HepG2 (cell line): ENCODE data around the gene MED25. TPM values are rescaled to one million over a fixed set of nuclear protein-coding genes. Genes with fewer than 3 reads are reported as not detected.

Source experiments
- ATAC-seq: fragments of 200-7000 bp; cut with Tn5 transposase; 3 replicates; pipeline ENCODE4 v1.9.1; 2020; ENCODE audit warnings: mild to moderate bottlenecking, moderate library complexity
- BruUV-seq: library from RNA; stranded (reverse); fragments of 400-500 nt; replicated peaks from 2 replicates; lab custom pipeline; 2021; lab: Mats Ljungman, UMichigan
- CTCF ChIA-PET: fragments of 300-600 bp; formaldehyde crosslinking; extraction: SDS; loops from one replicate; lab custom pipeline; 2021; ENCODE audit warnings: low total read pairs, inconsistent platforms, low intra/inter-chr PET ratio; lab: Yijun Ruan, JAX
- POLR2A ChIA-PET: fragments of 350-600 bp; sonication (Branson Sonifier 250); formaldehyde crosslinking; loops from one replicate; lab custom pipeline; 2020; ENCODE audit warnings: antibody characterized with exemption, inconsistent platforms; lab: Yijun Ruan, JAX
- DNase-seq: peaks from one replicate; pipeline ENCODE4 v3.0.0-alpha.2; 2015; ENCODE audit warnings: low spot score
- FAIRE-seq: peaks from 3 replicates; lab custom pipeline; 2011; peaks lifted over from hg19 to GRCh38; lab: Jason Lieb, UNC
- H2AFZ ChIP-seq: one replicate; pipeline ENCODE4 v1.6.1; 2011; ENCODE audit warnings: low read length, inconsistent platforms
- H3K27ac ChIP-seq: fragments of 300-600 bp; 3 replicates; pipeline ENCODE4 v1.8.0; 2011; ENCODE audit warnings: mixed run types, mild to moderate bottlenecking, mixed read lengths, low read length, inconsistent platforms; ENCODE audit not compliant: insufficient read depth; ENCODE audit errors: extremely low read length
- H3K27me3 ChIP-seq, 2 experiments: fragments of 200-600 bp in 1 of 2; 2 replicates in 1 of 2; 3 replicates in 1 of 2; pipeline versions ENCODE4 v1.6.0 to v1.8.0; 2011; ENCODE audit warnings: low read length in 2 of 2, mild to moderate bottlenecking in 2 of 2, moderate library complexity in 2 of 2, inconsistent platforms in 1 of 2; ENCODE audit not compliant: insufficient read depth in 2 of 2, control insufficient read depth in 1 of 2
- H3K36me3 ChIP-seq, 2 experiments: fragments of 200-600 bp in 1 of 2; replicated peaks in 1 of 2; 2 replicates in 1 of 2; 3 replicates in 1 of 2; pipeline versions ENCODE4 v1.5.1 to v1.8.0; 2011; ENCODE audit warnings: low read length in 2 of 2, inconsistent platforms in 1 of 2; ENCODE audit not compliant: insufficient read depth in 2 of 2, control insufficient read depth in 1 of 2
- H3K4me1 ChIP-seq: 2 replicates; pipeline ENCODE4 v1.5.1; 2012; ENCODE audit warnings: low read length, inconsistent platforms; ENCODE audit not compliant: insufficient read depth
- H3K4me2 ChIP-seq: 2 replicates; pipeline ENCODE4 v1.6.0; 2011; ENCODE audit warnings: low read depth, low read length, inconsistent platforms
- H3K4me3 ChIP-seq, 3 experiments: fragments of 200-600 bp in 1 of 3; sonication (generic), shearing (Covaris generic) in 1 of 3; replicated peaks in 1 of 3; 2 replicates each; pipeline ENCODE4 v1.5.1; 2011 to 2016; ENCODE audit warnings: low read length in 3 of 3, inconsistent platforms in 2 of 3, low read depth in 2 of 3, mild to moderate bottlenecking in 2 of 3, control low read depth in 1 of 3, mixed read lengths in 1 of 3; ENCODE audit not compliant: insufficient read depth in 1 of 3
- H3K79me2 ChIP-seq: one replicate; pipeline ENCODE4 v1.6.1; 2011; ENCODE audit warnings: low read length, inconsistent platforms; ENCODE audit not compliant: insufficient read depth
- H3K9ac ChIP-seq: 2 replicates; pipeline ENCODE4 v1.6.0; 2011; ENCODE audit warnings: mild to moderate bottlenecking, low read depth, low read length, inconsistent platforms; ENCODE audit not compliant: insufficient read depth
- H3K9me3 ChIP-seq: 2 replicates; pipeline ENCODE4 v1.5.1; 2012; ENCODE audit warnings: mild to moderate bottlenecking, low read length
- H4K20me1 ChIP-seq: 2 replicates; pipeline ENCODE4 v1.6.0; 2011; ENCODE audit warnings: inconsistent platforms, mild to moderate bottlenecking, low read length, moderate library complexity; ENCODE audit not compliant: insufficient read depth
- CSRNP2 ChIP-seq: sonication (generic); formaldehyde crosslinking; conservative IDR thresholded peaks from 2 replicates; pipeline ENCODE4 v1.8.0; 2022; ENCODE audit warnings: low read depth, missing genetic modification reagents
- FOXK2 ChIP-seq: fragments of 450-650 bp; IDR thresholded peaks from 2 replicates; pipeline ENCODE4 v1.6.1; 2016
- HOXA5 ChIP-seq: sonication (generic); formaldehyde crosslinking; IDR thresholded peaks from 2 replicates; pipeline ENCODE4 v1.4.0; 2020; ENCODE audit warnings: missing genetic modification reagents
- KDM3A ChIP-seq: IDR thresholded peaks from 2 replicates; pipeline ENCODE4 v1.6.1; 2018; ENCODE audit warnings: low read depth, missing compliant biosample characterization
- STAT5B ChIP-seq: sonication (generic); formaldehyde crosslinking; IDR thresholded peaks from 2 replicates; pipeline ENCODE4 v1.4.0; 2020; ENCODE audit warnings: missing genetic modification reagents
- ZC3H4 ChIP-seq: sonication (generic); formaldehyde crosslinking; IDR thresholded peaks from 2 replicates; pipeline ENCODE4 v1.4.0; 2020; ENCODE audit warnings: missing genetic modification reagents, borderline replicate concordance
- ZNF329 ChIP-seq: sonication (generic); formaldehyde crosslinking; IDR thresholded peaks from 2 replicates; pipeline ENCODE4 v1.9.0; 2021; ENCODE audit warnings: low read depth, mild to moderate bottlenecking, missing genetic modification reagents
- ZNF556 ChIP-seq: sonication (generic); formaldehyde crosslinking; IDR thresholded peaks from 2 replicates; pipeline ENCODE4 v1.4.0; 2020; ENCODE audit warnings: mild to moderate bottlenecking, missing genetic modification reagents, borderline replicate concordance
- ZNF770 ChIP-seq: sonication (generic); formaldehyde crosslinking; IDR thresholded peaks from 2 replicates; pipeline ENCODE4 v1.5.0; 2020; ENCODE audit warnings: mild to moderate bottlenecking, missing genetic modification reagents
- ZNF850 ChIP-seq: sonication (generic); formaldehyde crosslinking; conservative IDR thresholded peaks from 2 replicates; pipeline ENCODE4 v1.9.0; 2021; ENCODE audit warnings: mild to moderate bottlenecking, missing genetic modification reagents
- ZSCAN21 ChIP-seq: sonication (generic); formaldehyde crosslinking; IDR thresholded peaks from 2 replicates; pipeline ENCODE4 v1.8.0; 2022; ENCODE audit warnings: mild to moderate bottlenecking, missing genetic modification reagents, moderate library complexity, borderline replicate concordance
- ZZZ3 ChIP-seq: sonication (generic); formaldehyde crosslinking; IDR thresholded peaks from 2 replicates; pipeline ENCODE4 v1.4.0; 2020; ENCODE audit warnings: missing genetic modification reagents, mild to moderate bottlenecking, borderline replicate concordance
- WGBS: methylation state at CpG from one replicate; pipeline ENCODE4 v1.1.6; 2017; ENCODE audit warnings: low lambda C conversion rate; 5-methylcytosine and 5-hydroxymethylcytosine counted together
- in situ Hi-C: cut with HindIII; loops from 2 replicates; pipeline ENCODE4 v1.10.0; 2017; ENCODE audit warnings: low pct_unique_long_range_greater_than_20kb; ENCODE audit not compliant: extremely low pct_ligation_motif_present
- intact Hi-C: fragments of 100-400 bp; cut with micrococcal nuclease; formaldehyde crosslinking; loops from one replicate; pipeline ENCODE4 v1.10.0; 2022; ENCODE audit not compliant: unreplicated experiment
- polyA plus RNA-seq, 8 experiments: library from polyadenylated mRNA; depleted of rRNA in 3 of 8; stranded (reverse) in 7 of 8; unstranded in 1 of 8; fragments of >200 nt; fragmentation: Illumina TruSeq in 4 of 8; extraction: Trizol in 4 of 8; gene quantifications; 2 replicates each; pipeline versions ENCODE4 v1.2.1 to v1.2.3, GENCODE V29; 2011 to 2016; ENCODE audit warnings: low read depth in 4 of 8, missing spikeins in 1 of 8, mixed read lengths in 1 of 8; ENCODE audit not compliant: insufficient read depth in 1 of 8
- total RNA-seq, 5 experiments: library from RNA; depleted of rRNA; stranded (reverse); fragments of >200 nt; fragmentation: Illumina TruSeq; extraction: Trizol; gene quantifications; 2 replicates each; pipeline ENCODE4 v1.2.3, GENCODE V29; 2016; ENCODE audit warnings: low read depth in 1 of 5
- TF ChIP-seq, protein P1 (sequence below): sonication (generic); formaldehyde crosslinking; IDR thresholded peaks from 2 replicates; pipeline ENCODE4 v1.4.0; 2020; ENCODE audit warnings: missing genetic modification reagents, borderline replicate concordance
- TF ChIP-seq, protein P2 (sequence below): sonication (generic); formaldehyde crosslinking; IDR thresholded peaks from 2 replicates; pipeline ENCODE4 v1.5.1; 2020; ENCODE audit warnings: missing genetic modification reagents, mild to moderate bottlenecking, borderline replicate concordance

MED25 gene
- total and polyA plus RNA-seq, 2 of the 13 experiments (the other 11 are each of a cell fraction or from before 2014, with no cell fraction given), result 11.1 to 15.1 TPM

DNA sequence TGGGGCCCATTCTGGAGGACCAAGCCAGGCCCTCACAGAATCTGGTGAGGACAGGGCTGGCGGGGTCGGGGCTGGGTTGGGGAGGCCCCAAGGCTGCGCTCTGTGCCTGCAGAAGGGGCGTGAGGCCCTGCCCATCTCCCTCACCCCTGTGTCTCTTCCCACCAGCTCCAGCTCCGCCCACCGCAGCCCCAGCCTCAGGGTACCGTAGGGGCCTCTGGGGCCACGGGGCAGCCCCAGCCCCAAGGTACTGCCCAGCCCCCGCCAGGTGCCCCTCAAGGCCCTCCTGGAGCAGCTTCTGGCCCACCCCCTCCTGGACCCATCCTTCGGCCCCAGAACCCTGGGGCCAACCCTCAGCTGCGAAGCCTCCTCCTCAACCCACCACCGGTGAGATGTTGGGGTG lies 17.5 kb downstream of the MED25 start:
- no peak for FAIRE-seq
- in situ Hi-C loops (no loop called here), intact Hi-C loops (no loop called here)
- ATAC-seq, result no peak; the same call in 2 of the 3 replicates
- no peaks in the 10 kb centered on the region for H4K20me1 ChIP-seq
- peaks cover 28 to 72% of the 10 kb centered on the region in 2 experiments for H3K36me3 ChIP-seq
- H3K4me2 ChIP-seq, result no peak overlapping the region
- H3K4me1 ChIP-seq, result no peaks in the 10 kb centered on the region
- 96% methylated on average over 12 of the region's 12 CpGs for WGBS
- no TSS peak for BruUV-seq
- no peaks in the 10 kb centered on the region for H3K27me3 ChIP-seq
- POLR2A ChIA-PET, result no interaction called here
- H2AFZ ChIP-seq, result no peak overlapping the region
- H3K9me3 ChIP-seq, result no peaks in the 10 kb centered on the region
- CTCF ChIA-PET, result no interaction called here
- DNase-seq, result no peak
- no peak overlapping the region for H3K27ac ChIP-seq
- H3K4me3 ChIP-seq, result no peak overlapping the region
- no peaks in the 10 kb centered on the region for H3K79me2 ChIP-seq
- H3K9ac ChIP-seq, result no peak overlapping the region
- TF ChIP-seq ZZZ3 (no peak), ZC3H4 (CRISPR knock-in tag) (no peak), CSRNP2 (CRISPR knock-in tag) (no peak), STAT5B (CRISPR knock-in tag) (no peak), ZNF850 (CRISPR knock-in tag) (no peak), ZSCAN21 (CRISPR knock-in tag) (no peak), HOXA5 (no peak), ZNF556 (CRISPR knock-in tag) (no peak), FOXK2 (no peak), ZNF329 (CRISPR knock-in tag) (no peak), ZNF770 (CRISPR knock-in tag) (no peak), KDM3A (CRISPR knock-in tag) (no peak)
- TF ChIP-seq, protein P1, sequence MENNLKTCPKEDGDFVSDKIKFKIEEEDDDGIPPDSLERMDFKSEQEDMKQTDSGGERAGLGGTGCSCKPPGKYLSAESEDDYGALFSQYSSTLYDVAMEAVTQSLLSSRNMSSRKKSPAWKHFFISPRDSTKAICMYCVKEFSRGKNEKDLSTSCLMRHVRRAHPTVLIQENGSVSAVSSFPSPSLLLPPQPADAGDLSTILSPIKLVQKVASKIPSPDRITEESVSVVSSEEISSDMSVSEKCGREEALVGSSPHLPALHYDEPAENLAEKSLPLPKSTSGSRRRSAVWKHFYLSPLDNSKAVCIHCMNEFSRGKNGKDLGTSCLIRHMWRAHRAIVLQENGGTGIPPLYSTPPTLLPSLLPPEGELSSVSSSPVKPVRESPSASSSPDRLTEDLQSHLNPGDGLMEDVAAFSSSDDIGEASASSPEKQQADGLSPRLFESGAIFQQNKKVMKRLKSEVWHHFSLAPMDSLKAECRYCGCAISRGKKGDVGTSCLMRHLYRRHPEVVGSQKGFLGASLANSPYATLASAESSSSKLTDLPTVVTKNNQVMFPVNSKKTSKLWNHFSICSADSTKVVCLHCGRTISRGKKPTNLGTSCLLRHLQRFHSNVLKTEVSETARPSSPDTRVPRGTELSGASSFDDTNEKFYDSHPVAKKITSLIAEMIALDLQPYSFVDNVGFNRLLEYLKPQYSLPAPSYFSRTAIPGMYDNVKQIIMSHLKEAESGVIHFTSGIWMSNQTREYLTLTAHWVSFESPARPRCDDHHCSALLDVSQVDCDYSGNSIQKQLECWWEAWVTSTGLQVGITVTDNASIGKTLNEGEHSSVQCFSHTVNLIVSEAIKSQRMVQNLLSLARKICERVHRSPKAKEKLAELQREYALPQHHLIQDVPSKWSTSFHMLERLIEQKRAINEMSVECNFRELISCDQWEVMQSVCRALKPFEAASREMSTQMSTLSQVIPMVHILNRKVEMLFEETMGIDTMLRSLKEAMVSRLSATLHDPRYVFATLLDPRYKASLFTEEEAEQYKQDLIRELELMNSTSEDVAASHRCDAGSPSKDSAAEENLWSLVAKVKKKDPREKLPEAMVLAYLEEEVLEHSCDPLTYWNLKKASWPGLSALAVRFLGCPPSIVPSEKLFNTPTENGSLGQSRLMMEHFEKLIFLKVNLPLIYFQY (CRISPR knock-in tag), result no peak
- TF ChIP-seq, protein P2, sequence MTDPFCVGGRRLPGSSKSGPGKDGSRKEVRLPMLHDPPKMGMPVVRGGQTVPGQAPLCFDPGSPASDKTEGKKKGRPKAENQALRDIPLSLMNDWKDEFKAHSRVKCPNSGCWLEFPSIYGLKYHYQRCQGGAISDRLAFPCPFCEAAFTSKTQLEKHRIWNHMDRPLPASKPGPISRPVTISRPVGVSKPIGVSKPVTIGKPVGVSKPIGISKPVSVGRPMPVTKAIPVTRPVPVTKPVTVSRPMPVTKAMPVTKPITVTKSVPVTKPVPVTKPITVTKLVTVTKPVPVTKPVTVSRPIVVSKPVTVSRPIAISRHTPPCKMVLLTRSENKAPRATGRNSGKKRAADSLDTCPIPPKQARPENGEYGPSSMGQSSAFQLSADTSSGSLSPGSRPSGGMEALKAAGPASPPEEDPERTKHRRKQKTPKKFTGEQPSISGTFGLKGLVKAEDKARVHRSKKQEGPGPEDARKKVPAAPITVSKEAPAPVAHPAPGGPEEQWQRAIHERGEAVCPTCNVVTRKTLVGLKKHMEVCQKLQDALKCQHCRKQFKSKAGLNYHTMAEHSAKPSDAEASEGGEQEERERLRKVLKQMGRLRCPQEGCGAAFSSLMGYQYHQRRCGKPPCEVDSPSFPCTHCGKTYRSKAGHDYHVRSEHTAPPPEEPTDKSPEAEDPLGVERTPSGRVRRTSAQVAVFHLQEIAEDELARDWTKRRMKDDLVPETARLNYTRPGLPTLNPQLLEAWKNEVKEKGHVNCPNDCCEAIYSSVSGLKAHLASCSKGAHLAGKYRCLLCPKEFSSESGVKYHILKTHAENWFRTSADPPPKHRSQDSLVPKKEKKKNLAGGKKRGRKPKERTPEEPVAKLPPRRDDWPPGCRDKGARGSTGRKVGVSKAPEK (CRISPR knock-in tag), result no peak
- TF ChIP-seq, all 625 proteins: peak for 0
